Testis (tissue), 3 donors: Measurements from ENCODE around the gene F8. TPM values are rescaled to one million over a fixed set of nuclear protein-coding genes. Genes with fewer than 3 reads are reported as not detected.
"Not testable (repeated sequence)": the region's sequence is repeated elsewhere in the genome, so short reads cannot be mapped to it uniquely, and the experiment has no call there.

Experiments used
- DNase-seq: peaks from one replicate; pipeline ENCODE4 v3.0.0-alpha.2; 2019
- H3K27ac ChIP-seq, 2 donors: fragments of 200-600 bp; sonication (generic); one replicate each; pipeline ENCODE4 v1.5.1; 2019
- H3K27me3 ChIP-seq: fragments of 200-600 bp; sonication (generic); one replicate; pipeline ENCODE4 v1.5.1; 2019
- H3K36me3 ChIP-seq: fragments of 200-600 bp; sonication (generic); one replicate; pipeline ENCODE4 v1.5.1; 2017; ENCODE audit warnings: low read depth; ENCODE audit errors: missing control alignments
- H3K4me1 ChIP-seq: fragments of 200-600 bp; sonication (generic); one replicate; pipeline ENCODE4 v1.5.1; 2019
- H3K4me3 ChIP-seq, 2 donors: fragments of 200-600 bp; sonication (generic); one replicate each; pipeline ENCODE4 v1.5.1; 2017 to 2019
- H3K9me3 ChIP-seq: fragments of 200-600 bp; sonication (generic); one replicate; pipeline ENCODE4 v1.5.1; 2017
- CTCF ChIP-seq, 3 experiments: fragments of 450-650 bp in 2 of 3; fragments of 200-600 bp in 1 of 3; sonication (generic) in 1 of 3; IDR thresholded peaks; one replicate each; pipeline ENCODE4 v1.5.1; 2016 to 2019; ENCODE audit warnings: antibody characterized with exemption in 3 of 3, mild to moderate bottlenecking in 2 of 3, moderate library complexity in 1 of 3
- POLR2A ChIP-seq: fragments of 450-650 bp; IDR thresholded peaks from one replicate; pipeline ENCODE4 v1.6.1; 2017; ENCODE audit warnings: antibody characterized with exemption, mild to moderate bottlenecking, moderate library complexity
- WGBS, 2 donors: methylation state at CpG; one replicate each; pipeline ENCODE4 v1.1.5; 2018; 5-methylcytosine and 5-hydroxymethylcytosine counted together
- intact Hi-C: fragments of 100-400 bp; cut with DNase I; formaldehyde crosslinking; loops from one replicate; pipeline ENCODE4 v1.15.1; 2023; ENCODE audit warnings: low total_unique reads
- polyA plus RNA-seq: library from polyadenylated mRNA; stranded (reverse); fragments of 350-450 nt; fragmentation: Illumina TruSeq; extraction: RNeasy Lipid Tissue Mini Kit (QIAGEN cat#74804); gene quantifications from one replicate; pipeline ENCODE4 v1.2.3, GENCODE V29; 2014; ENCODE audit warnings: low read depth, low replicate concordance; ENCODE audit not compliant: insufficient read depth
- total RNA-seq, 2 donors: library from RNA; depleted of rRNA; stranded (reverse); fragments of >200 nt; gene quantifications; one replicate each; pipeline ENCODE4 v1.2.3, GENCODE V29; 2016

The F8 gene
- total and polyA plus RNA-seq, 3 donors from 2014 or later, result 18.0 to 35.2 (median 25.0) TPM

DNA sequence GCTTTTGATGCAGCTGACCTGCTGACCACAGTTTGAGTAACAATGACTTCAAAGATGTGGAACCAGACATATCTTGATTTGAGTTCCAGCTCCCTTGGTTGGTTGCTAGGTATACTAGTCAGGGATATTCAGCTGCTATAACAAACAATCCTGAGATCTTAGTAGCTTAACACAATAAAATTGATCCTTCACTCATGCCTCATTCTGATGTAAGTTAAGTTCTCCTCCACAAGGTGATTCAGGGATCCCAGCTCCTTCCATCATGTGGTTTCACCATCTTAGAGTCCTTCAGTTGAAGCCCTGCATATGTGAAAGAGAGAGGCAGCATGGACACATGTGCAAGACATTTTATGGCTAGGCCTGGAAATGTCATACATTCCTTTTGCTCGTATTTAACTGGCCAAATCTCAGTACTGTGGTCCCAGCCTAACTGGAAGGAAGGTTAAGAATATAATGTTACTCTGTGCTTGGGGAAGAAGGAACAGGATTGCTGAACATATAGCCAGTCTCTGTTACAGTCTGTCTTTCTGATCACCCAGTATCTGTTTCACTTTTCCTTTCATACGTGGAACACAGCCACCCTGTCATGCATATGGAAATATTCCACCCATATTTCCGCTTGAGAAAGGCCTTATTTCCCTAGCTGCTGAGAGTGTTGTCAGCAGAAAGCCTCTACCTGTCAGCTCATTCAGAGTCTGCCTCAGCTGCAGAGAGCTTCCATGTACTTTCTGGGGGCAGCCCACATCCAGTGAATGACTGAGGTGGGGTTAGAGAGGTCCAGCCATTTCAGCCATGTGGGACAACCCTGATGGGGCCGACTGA, 195.1 kb downstream of the F8 start:
- Histone ChIP-seq H3K4me1 (no peaks in the 10 kb centered on the region), H3K27me3 (no peaks in the 10 kb centered on the region), H3K9me3 (no peaks in the 10 kb centered on the region), H3K36me3 (no peaks in the 10 kb centered on the region), H3K4me3 (no peak overlapping the region), H3K27ac (no peak overlapping the region)
- 78 to 94% methylated on average over 2 to 4 of the region's 4 CpGs for WGBS, 2 donors
- no peak for DNase-seq
- no peak for TF ChIP-seq POLR2A
- intact Hi-C loops, result no loop called here

DNA sequence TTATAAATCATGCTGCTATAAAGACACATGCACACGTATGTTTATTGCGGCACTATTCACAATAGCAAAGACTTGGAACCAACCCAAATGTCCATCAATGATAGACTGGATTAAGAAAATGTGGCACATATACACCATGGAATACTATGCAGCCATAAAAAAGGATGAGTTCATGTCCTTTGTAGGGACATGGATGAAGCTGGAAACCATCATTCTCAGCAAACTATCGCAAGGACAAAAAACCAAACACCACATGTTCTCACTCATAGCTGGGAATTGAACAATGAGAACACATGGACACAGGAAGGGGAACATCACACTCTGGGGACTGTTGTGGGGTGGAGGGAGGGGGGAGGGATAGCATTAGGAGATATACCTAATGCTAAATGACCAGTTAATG, 196.9 kb downstream of the F8 start:
- H3K27ac ChIP-seq, H3K36me3 ChIP-seq, intact Hi-C loops, H3K27me3 ChIP-seq, H3K4me3 ChIP-seq, DNase-seq, H3K9me3 ChIP-seq, H3K4me1 ChIP-seq: not testable (repeated sequence)
- WGBS, 2 donors, result no CpG with 5 or more reads among the region's 3 CpGs

GRCh38 chrX:154824638-154825037, 197.9 kb downstream of the F8 start:
- no peaks in the 10 kb centered on the region for H3K27me3 ChIP-seq
- no peak for DNase-seq
- H3K4me1 ChIP-seq, result no peaks in the 10 kb centered on the region
- TF ChIP-seq POLR2A (no peak), CTCF (IDR thresholded peaks at IDR 0.05) (no peak)
- 82 to 88% methylated on average over 1 of the region's 1 CpG for WGBS, 2 donors
- H3K27ac ChIP-seq, result no peak overlapping the region
- no peaks in the 10 kb centered on the region for H3K9me3 ChIP-seq
- intact Hi-C loops, result no loop called here
- H3K36me3 ChIP-seq, result no peaks in the 10 kb centered on the region
- no peak overlapping the region for H3K4me3 ChIP-seq

DNA sequence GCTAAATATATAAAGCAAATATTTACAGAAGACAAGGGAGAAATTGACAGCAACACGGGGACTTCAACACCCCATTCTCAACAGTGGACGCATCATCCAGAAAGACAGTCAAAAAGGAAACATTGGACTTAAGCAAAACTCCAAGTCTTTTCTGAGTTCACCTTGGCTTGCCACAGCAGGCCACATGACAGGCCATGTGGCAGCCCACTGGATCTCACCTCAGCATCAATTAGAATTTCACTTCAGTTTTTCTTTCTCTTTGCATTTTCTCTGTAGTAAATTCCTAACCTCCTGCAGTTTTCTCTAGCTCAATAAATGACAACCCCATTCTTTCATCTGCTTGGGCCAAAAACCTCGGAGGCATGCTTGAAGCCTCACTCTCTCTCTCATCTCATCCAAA, 200.5 kb downstream of the F8 start:
- H3K4me1 ChIP-seq, result no peaks in the 10 kb centered on the region
- WGBS, 2 donors, result 87 to 90% methylated on average over 3 of the region's 3 CpGs
- DNase-seq, result no peak
- intact Hi-C loops, result no loop called here
- H3K27ac ChIP-seq, result no peak overlapping the region
- no peaks in the 10 kb centered on the region for H3K27me3 ChIP-seq
- H3K9me3 ChIP-seq, result no peaks in the 10 kb centered on the region
- H3K4me3 ChIP-seq, result no peak overlapping the region
- no peak for TF ChIP-seq POLR2A
- no peak for TF ChIP-seq CTCF (IDR thresholded peaks at IDR 0.05)
- H3K36me3 ChIP-seq, result no peaks in the 10 kb centered on the region

DNA sequence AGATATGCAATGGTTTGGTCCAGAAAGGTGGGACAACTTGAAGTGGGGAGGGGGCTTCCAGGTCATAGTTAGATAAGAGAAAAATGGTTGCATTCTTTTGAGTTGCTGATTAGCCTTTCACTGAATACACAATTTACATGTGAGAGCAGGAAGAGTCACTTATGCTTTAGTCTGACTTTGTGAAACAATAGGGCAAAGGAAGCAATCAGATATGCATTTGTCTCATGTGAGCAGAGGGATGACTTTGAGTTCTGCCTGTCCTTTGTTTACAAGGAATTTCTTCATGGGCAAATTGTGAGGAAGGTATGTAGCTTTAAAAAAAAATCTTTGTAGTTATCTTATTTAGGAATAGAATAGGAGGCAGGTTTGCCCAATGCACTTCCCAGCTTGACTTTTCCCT, 201.0 kb downstream of the F8 start:
- Histone ChIP-seq H3K9me3 (no peaks in the 10 kb centered on the region), H3K4me1 (no peaks in the 10 kb centered on the region), H3K4me3 (no peak overlapping the region), H3K36me3 (no peaks in the 10 kb centered on the region), H3K27me3 (no peaks in the 10 kb centered on the region), H3K27ac (no peak overlapping the region)
- TF ChIP-seq CTCF (IDR thresholded peaks at IDR 0.05) (no peak), POLR2A (no peak)
- intact Hi-C loops, result no loop called here
- no peak for DNase-seq

GRCh38 chrX:154819771-154820341, 202.7 kb downstream of the F8 start:
- DNase-seq, result no peak
- Histone ChIP-seq H3K9me3 (no peaks in the 10 kb centered on the region), H3K27ac (no peak overlapping the region), H3K4me3 (no peak overlapping the region), H3K4me1 (no peaks in the 10 kb centered on the region), H3K27me3 (no peaks in the 10 kb centered on the region), H3K36me3 (no peaks in the 10 kb centered on the region)
- WGBS, 2 donors, result 79 to 83% methylated on average over 6 to 7 of the region's 7 CpGs
- no peak for TF ChIP-seq CTCF (IDR thresholded peaks at IDR 0.05)
- no peak for TF ChIP-seq POLR2A
- intact Hi-C loops, result no loop called here
